ENCODE results near the gene TRMT44. TPM values are rescaled to one million over a fixed set of nuclear protein-coding genes. Genes with fewer than 3 reads are reported as not detected.

Gene TRMT44
- total and polyA plus RNA-seq, 2 of the 13 experiments (the other 11 are each of a cell fraction or from before 2014, with no cell fraction given), result 5.8 to 8.6 TPM

- intact Hi-C loops (cut with micrococcal nuclease; ENCODE audit: unreplicated experiment) (no loop called here), in situ Hi-C loops (cut with HindIII; ENCODE audit: extremely low pct_ligation_motif_present, low pct_unique_long_range_greater_than_20kb) (no loop called here)
- no peak overlapping the region for H3K4me3 ChIP-seq (replicated peaks in 1 of 3; ENCODE audit: insufficient read depth in 1 of 3, low read depth in 2 of 3, low read length in 3 of 3)
- H3K36me3 ChIP-seq (replicated peaks in 1 of 2; ENCODE audit: control insufficient read depth in 1 of 2, insufficient read depth in 2 of 2, low read length in 2 of 2), result peaks cover 13 to 53% of the 10 kb centered on the region in 2 experiments
- DNase-seq (ENCODE audit: low spot score), result no peak
- no TSS peak for BruUV-seq (replicated peaks)
- 73% methylated on average over 8 of the region's 8 CpGs for WGBS (ENCODE audit: low lambda C conversion rate)
- ChIA-PET CTCF (ENCODE audit: low intra/inter-chr PET ratio, low total read pairs) (no interaction called here), POLR2A (no interaction called here)
- no peak for FAIRE-seq
- no peak overlapping the region for H3K9ac ChIP-seq (ENCODE audit: insufficient read depth, low read depth, low read length)
- ATAC-seq, result peak; percentile 84
- H3K4me2 ChIP-seq (ENCODE audit: low read depth, low read length), result no peak overlapping the region
- TF ChIP-seq ZNF354B (CRISPR knock-in tag; IDR thresholded peaks at IDR 0.05), result no peak
- no peak for TF ChIP-seq RBM22 (optimal IDR thresholded peaks at IDR 0.05; ENCODE audit: low read length)
- TF ChIP-seq ZNF713 (CRISPR knock-in tag; IDR thresholded peaks at IDR 0.05), result no peak
- TF ChIP-seq ZNF430 (CRISPR knock-in tag; IDR thresholded peaks at IDR 0.05), result no peak
- TF ChIP-seq ZMYM3 (CRISPR knock-in tag; IDR thresholded peaks at IDR 0.05), result no peak
- TF ChIP-seq ZNF687 (CRISPR knock-in tag; IDR thresholded peaks at IDR 0.05), result peak; percentile 18; the same call in 1 of the 2 replicates
- TF ChIP-seq ZNF576 (CRISPR knock-in tag; IDR thresholded peaks at IDR 0.05), result no peak
- H3K27me3 ChIP-seq (ENCODE audit: control insufficient read depth in 1 of 2, insufficient read depth in 2 of 2, low read length in 2 of 2), result no peaks in the 10 kb centered on the region
- H2AFZ ChIP-seq (ENCODE audit: low read length), result no peak overlapping the region
- H3K79me2 ChIP-seq (ENCODE audit: insufficient read depth, low read length), result no peaks in the 10 kb centered on the region
- H4K20me1 ChIP-seq (ENCODE audit: insufficient read depth, low read length), result no peaks in the 10 kb centered on the region
- H3K27ac ChIP-seq (ENCODE audit: extremely low read length, insufficient read depth, low read length), result no peak overlapping the region
- H3K9me3 ChIP-seq (ENCODE audit: low read length), result no peaks in the 10 kb centered on the region
- H3K4me1 ChIP-seq (ENCODE audit: insufficient read depth, low read length), result peaks cover 15% of the 10 kb centered on the region
These were observed 19.4 kb downstream of the TRMT44 start for GRCh38 chr4:8459867-8460445.
